Panc1 (cell line): ENCODE measurements around the gene TMTC2.

ENCODE experiments used
- CTCF ChIP-seq: fragments of 450-650 bp; IDR thresholded peaks from 2 replicates; pipeline ENCODE4 v1.5.1; 2017; ENCODE audit warnings: mild to moderate bottlenecking
- POLR2AphosphoS5 ChIP-seq: IDR thresholded peaks from 2 replicates; pipeline ENCODE4 v1.6.1; 2012; ENCODE audit warnings: mild to moderate bottlenecking, low read depth, low read length, moderate library complexity
- TCF7L2 ChIP-seq: IDR thresholded peaks from 2 replicates; pipeline ENCODE4 v1.6.1; 2011; ENCODE audit warnings: mild to moderate bottlenecking, low read depth, low read length, inconsistent platforms

GRCh38 chr12:83075471-83075870 is 388.8 kb downstream of the TMTC2 start:
- no peak for TF ChIP-seq CTCF
- no peak for TF ChIP-seq TCF7L2
- no peak for TF ChIP-seq POLR2AphosphoS5
